ENCODE results near the gene SON. TPM values are rescaled to one million over a fixed set of nuclear protein-coding genes. Genes with fewer than 3 reads are reported as not detected.
A peak's percentile ranks its signal among the peaks of the same experiment; 100 is the strongest.

Gene SON
- total and polyA plus RNA-seq, 10 donors = 89.0 to 427 (median 353) TPM

- Histone ChIP-seq H3K4me3 (no peak overlapping the region), H3K27ac (no peak overlapping the region), H3K9me3 (no peaks in the 10 kb centered on the region), H3K4me1 (peaks cover 0 to 5% (median 0%) of the 10 kb centered on the region in 6 donors), H3K36me3 (peaks cover 4 to 78% (median 47%) of the 10 kb centered on the region in 6 donors), H3K27me3 (replicated peaks in 1 of 7) (no peaks in the 10 kb centered on the region)
- WGBS, 5 donors = 68 to 95% (median 79%) methylated on average over 2 of the region's 2 CpGs
- no peak for DNase-seq
- intact Hi-C loops (cut with DNase I; ENCODE audit: low total_unique reads) = no loop called here
- TF ChIP-seq POLR2AphosphoS5 (IDR thresholded peaks at IDR 0.05) = no peak
Observed at GRCh38 chr21:33578214-33578613, 35.4 kb downstream of the SON start.

GRCh38 chr21:33578959-33579542, 36.2 kb downstream of the SON start:
- Histone ChIP-seq H3K9me3 (no peaks in the 10 kb centered on the region), H3K27me3 (replicated peaks in 1 of 7) (no peaks in the 10 kb centered on the region), H3K4me3 (no peak overlapping the region), H3K36me3 (peaks cover 0 to 76% (median 38%) of the 10 kb centered on the region in 6 donors), H3K4me1 (peaks cover 0 to 5% (median 0%) of the 10 kb centered on the region in 6 donors), H3K27ac (peak overlapping the region in 3 of 8 donors; percentile 27 to 39 (median 33))
- 88 to 92% (median 90%) methylated on average over 7 of the region's 7 CpGs for WGBS, 5 donors
- TF ChIP-seq CTCF (IDR thresholded peaks at IDR 0.05 in 8 of 11, conservative IDR thresholded peaks at IDR 0.05 in 3 of 11) (no peak), POLR2AphosphoS5 (IDR thresholded peaks at IDR 0.05) (peak; percentile 7 to 45 (median 31))
- intact Hi-C loops (cut with DNase I; ENCODE audit: low total_unique reads) = no loop called here
- DNase-seq = no peak

- no peaks in the 10 kb centered on the region for H3K27me3 ChIP-seq (replicated peaks in 1 of 7)
- no peak overlapping the region for H3K27ac ChIP-seq
- H3K4me1 ChIP-seq = peaks cover 7 to 25% (median 18%) of the 10 kb centered on the region in 6 donors
- H3K9me3 ChIP-seq = no peaks in the 10 kb centered on the region
- TF ChIP-seq POLR2AphosphoS5 (IDR thresholded peaks at IDR 0.05) = no peak
- TF ChIP-seq POLR2A (IDR thresholded peaks at IDR 0.05) = no peak
- TF ChIP-seq CTCF (IDR thresholded peaks at IDR 0.05 in 8 of 11, conservative IDR thresholded peaks at IDR 0.05 in 3 of 11) = no peak
- H3K36me3 ChIP-seq = peaks cover 0 to 22% (median 2%) of the 10 kb centered on the region in 6 donors
- WGBS, 5 donors = 86 to 90% (median 89%) methylated on average over 3 of the region's 3 CpGs
- intact Hi-C loops (cut with DNase I; ENCODE audit: low total_unique reads) = no loop called here
- no peak for DNase-seq
- no peak overlapping the region for H3K4me3 ChIP-seq
Observed at GRCh38 chr21:33584455-33584854, 41.6 kb downstream of the SON start.

GRCh38 chr21:33586927-33587326, 44.1 kb downstream of the SON start:
- Histone ChIP-seq H3K4me1 (peaks cover 7 to 28% (median 19%) of the 10 kb centered on the region in 6 donors), H3K27ac (no peak overlapping the region), H3K27me3 (replicated peaks in 1 of 7) (no peaks in the 10 kb centered on the region), H3K36me3 (peaks cover 0 to 16% (median 0%) of the 10 kb centered on the region in 6 donors), H3K9me3 (no peaks in the 10 kb centered on the region), H3K4me3 (no peak overlapping the region)
- no peak for DNase-seq
- WGBS, 5 donors = 77 to 85% (median 84%) methylated on average over 6 of the region's 6 CpGs
- intact Hi-C loops (cut with DNase I; ENCODE audit: low total_unique reads) = no loop called here
- TF ChIP-seq POLR2AphosphoS5 (IDR thresholded peaks at IDR 0.05) (no peak), POLR2A (IDR thresholded peaks at IDR 0.05) (no peak), CTCF (IDR thresholded peaks at IDR 0.05 in 8 of 11, conservative IDR thresholded peaks at IDR 0.05 in 3 of 11) (no peak)
